Adrenal gland (tissue), 12 donors: Measurements from ENCODE around the gene MARCHF2. TPM values are rescaled to one million over a fixed set of nuclear protein-coding genes. Genes with fewer than 3 reads are reported as not detected.

ENCODE experiments used
- DNase-seq, 7 donors: peaks; one replicate each; pipeline ENCODE4 v3.0.0-alpha.2; 2019 to 2020
- H3K27ac ChIP-seq, 5 donors: fragments of 200-600 bp; sonication (generic) in 4 of 5; 1 replicate in 3 of 5; 2 replicates in 2 of 5; pipeline versions ENCODE4 v1.5.1 to v1.8.0; 2016 to 2020; ENCODE audit warnings: mild to moderate bottlenecking in 1 of 5
- H3K27me3 ChIP-seq: fragments of 200-600 bp; 2 replicates; pipeline ENCODE4 v1.8.0; 2021
- H3K36me3 ChIP-seq, 2 donors: fragments of 200-600 bp; replicated peaks in 1 of 2; 1 replicate in 1 of 2; 2 replicates in 1 of 2; pipeline versions ENCODE4 v1.5.1 to v1.8.0; 2018 to 2022
- H3K4me1 ChIP-seq, 2 donors: fragments of 200-600 bp; replicated peaks in 1 of 2; 1 replicate in 1 of 2; 2 replicates in 1 of 2; pipeline versions ENCODE4 v1.5.1 to v1.8.0; 2018 to 2021
- H3K4me3 ChIP-seq, 4 donors: fragments of 200-600 bp; sonication (generic) in 3 of 4; one replicate each; pipeline ENCODE4 v1.5.1; 2016 to 2018
- H3K9me3 ChIP-seq, 3 donors: fragments of 200-600 bp; sonication (generic) in 1 of 3; replicated peaks in 1 of 3; 1 replicate in 2 of 3; 2 replicates in 1 of 3; pipeline versions ENCODE4 v1.5.1 to v1.8.0; 2016 to 2021
- CTCF ChIP-seq, 6 experiments: fragments of 450-650 bp in 4 of 6; fragments of 200-600 bp in 2 of 6; sonication (generic) in 1 of 6; IDR thresholded peaks; 1 replicate in 5 of 6; 2 replicates in 1 of 6; pipeline versions ENCODE4 v1.5.1 to v1.8.0; 2016 to 2021; ENCODE audit warnings: antibody characterized with exemption in 6 of 6, mild to moderate bottlenecking in 2 of 6, moderate library complexity in 1 of 6
- POLR2A ChIP-seq, 2 donors: fragments of 450-650 bp; IDR thresholded peaks; one replicate each; pipeline ENCODE4 v1.6.1; 2017; ENCODE audit warnings: antibody characterized with exemption in 2 of 2, mild to moderate bottlenecking in 2 of 2, moderate library complexity in 1 of 2
- WGBS, 4 donors: extraction: QIAGEN DNeasy Blood & Tissue Kit in 2 of 4; methylation state at CpG; one replicate each; pipeline versions ENCODE4 v1.1.5 to v1.1.7; 2013 to 2017; 5-methylcytosine and 5-hydroxymethylcytosine counted together
- intact Hi-C, 2 donors: fragments of 100-400 bp; cut with DNase I; formaldehyde crosslinking; loops; one replicate each; pipeline versions ENCODE4 v1.14.1 to v1.15.0; 2022 to 2023
- polyA plus RNA-seq, 3 donors: library from polyadenylated mRNA; stranded (reverse); fragments of 200-250 nt in 2 of 3; fragments of 350-450 nt in 1 of 3; fragmentation: Illumina TruSeq in 1 of 3; extraction: RNeasy Lipid Tissue Mini Kit (QIAGEN cat#74804) in 1 of 3; gene quantifications; one replicate each; pipeline ENCODE4 v1.2.3, GENCODE V29; 2013 to 2014
- total RNA-seq, 9 donors: library from RNA; depleted of rRNA in 4 of 9; stranded (reverse); fragments of >200 nt in 4 of 9; fragments of 120-200 nt in 1 of 9; fragmentation: NEBNext Ultra II Directional in 1 of 9; extraction: Animal tissue kit (Norgen Biotek cat#: 25700) in 1 of 9; gene quantifications; one replicate each; pipeline versions ENCODE4 v1.1.0 to v1.2.4, GENCODE V29; 2013 to 2023
- donor health status: healthy with polysubstance abuse.
- donor health status: Bipolar disorder and iron deficiency.
- donor health status: DM: yes; HTN: yes; CAD: no.
- donor health status: DM: no; HTN: no; CAD: no.
- donor health status: DM: no; HTN: no; CAD: no.
- donor health status: DM: yes; HTN: yes; CAD: no.

The MARCHF2 gene
- total and polyA plus RNA-seq, 12 donors, result 13.1 to 200 (median 45.8) TPM

GRCh38 chr19:8481201-8481600 is 68.1 kb downstream of the MARCHF2 start:
- peak in 2 of 7 donors; percentile 38 to 44 for DNase-seq
- Histone ChIP-seq H3K9me3 (no peaks in the 10 kb centered on the region), H3K4me3 (no peak overlapping the region), H3K4me1 (peaks cover 0 to 16% of the 10 kb centered on the region in 2 donors), H3K27ac (no peak overlapping the region), H3K27me3 (no peaks in the 10 kb centered on the region), H3K36me3 (peaks cover 0 to 77% of the 10 kb centered on the region in 2 donors)
- intact Hi-C loops, result no loop called here
- WGBS, 4 donors, result 67 to 92% (median 71%) methylated on average over 8 to 11 of the region's 11 CpGs
- TF ChIP-seq POLR2A (IDR thresholded peaks at IDR 0.05) (no peak), CTCF (IDR thresholded peaks at IDR 0.05) (no peak)

GRCh38 chr19:8481616-8482015 is 68.5 kb downstream of the MARCHF2 start:
- intact Hi-C loops, result no loop called here
- no peak for TF ChIP-seq CTCF (IDR thresholded peaks at IDR 0.05)
- no peak for TF ChIP-seq POLR2A (IDR thresholded peaks at IDR 0.05)
- Histone ChIP-seq H3K27ac (no peak overlapping the region), H3K27me3 (no peaks in the 10 kb centered on the region), H3K4me1 (peaks cover 0 to 12% of the 10 kb centered on the region in 2 donors), H3K4me3 (no peak overlapping the region), H3K36me3 (peaks cover 0 to 77% of the 10 kb centered on the region in 2 donors), H3K9me3 (no peaks in the 10 kb centered on the region)
- 86 to 91% (median 88%) methylated on average over 6 of the region's 6 CpGs for WGBS, 4 donors
- peak in 1 of 7 donors; percentile 11 for DNase-seq

- peaks cover 0 to 10% of the 10 kb centered on the region in 2 donors for H3K4me1 ChIP-seq
- WGBS, 4 donors, result 82 to 85% (median 83%) methylated on average over 10 to 11 of the region's 11 CpGs
- H3K27me3 ChIP-seq, result no peaks in the 10 kb centered on the region
- H3K27ac ChIP-seq, result no peak overlapping the region
- intact Hi-C loops, result no loop called here
- DNase-seq, result peak in 1 of 7 donors; percentile 10
- H3K4me3 ChIP-seq, result no peak overlapping the region
- no peak for TF ChIP-seq CTCF (IDR thresholded peaks at IDR 0.05)
- TF ChIP-seq POLR2A (IDR thresholded peaks at IDR 0.05), result no peak
- H3K36me3 ChIP-seq, result peaks cover 0 to 77% of the 10 kb centered on the region in 2 donors
- no peaks in the 10 kb centered on the region for H3K9me3 ChIP-seq
Measured at GRCh38 chr19:8482696-8483095, 69.6 kb downstream of the MARCHF2 start.

GRCh38 chr19:8483165-8483564 is 70.1 kb downstream of the MARCHF2 start:
- no peak for DNase-seq
- H3K36me3 ChIP-seq, result peaks cover 0 to 79% of the 10 kb centered on the region in 2 donors
- intact Hi-C loops, result no loop called here

More at GRCh38 chr19:8483165-8483564, 70.1 kb downstream of the MARCHF2 start:
- Histone ChIP-seq H3K4me3 (no peak overlapping the region), H3K9me3 (no peaks in the 10 kb centered on the region), H3K4me1 (peaks cover 0 to 8% of the 10 kb centered on the region in 2 donors), H3K27ac (no peak overlapping the region), H3K27me3 (no peaks in the 10 kb centered on the region)
- no peak for TF ChIP-seq POLR2A (IDR thresholded peaks at IDR 0.05)
- TF ChIP-seq CTCF (IDR thresholded peaks at IDR 0.05), result no peak
- WGBS, 4 donors, result 85 to 89% (median 87%) methylated on average over 8 of the region's 8 CpGs
